Measurements from ENCODE around the gene MRPL28. TPM values are rescaled to one million over a fixed set of nuclear protein-coding genes. Genes with fewer than 3 reads are reported as not detected.

MRPL28 gene
- polyA plus RNA-seq, 1 of the 3 experiments (the other 2 are of a cell fraction), result 320 TPM

DNA sequence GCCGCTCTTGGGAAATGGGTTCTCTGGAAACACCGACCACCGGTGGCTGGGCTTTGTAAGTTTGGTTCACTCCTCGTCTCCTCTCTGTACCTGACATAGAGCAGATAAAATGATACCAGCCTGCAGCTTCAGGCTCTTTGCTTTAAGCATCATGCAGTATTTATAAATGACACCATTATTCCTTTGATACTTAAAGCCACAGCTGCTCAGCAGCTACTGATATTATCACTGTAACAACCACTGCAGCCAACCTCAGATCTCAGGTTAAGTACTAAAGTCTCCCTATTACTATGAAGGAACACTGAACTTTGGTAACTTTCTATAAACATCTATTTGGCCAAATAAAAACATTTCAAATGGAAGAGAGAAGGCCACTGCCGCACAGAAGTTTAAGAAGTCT lies 52.8 kb downstream of the MRPL28 start:
- Histone ChIP-seq H3K9me2 (no peaks in the 10 kb centered on the region), H3K4me3 (ENCODE audit: low read depth in 2 of 2, low read length in 1 of 2) (no peak overlapping the region), H3K27ac (ENCODE audit: low read depth in 2 of 2, low read length in 1 of 2) (no peak overlapping the region), H2AFZ (ENCODE audit: low read depth) (no peak overlapping the region), H3K4me1 (ENCODE audit: control insufficient read depth in 1 of 2, insufficient read depth in 2 of 2, low read depth in 1 of 2, low read length in 1 of 2) (peaks cover 0 to 25% of the 10 kb centered on the region in 2 experiments; a peak in 1 of 4 replicates), H4K20me1 (ENCODE audit: insufficient read depth) (peaks cover 65% of the 10 kb centered on the region), H3K4me2 (no peak overlapping the region), H3F3A (replicated peaks; ENCODE audit: insufficient read depth) (no peaks in the 10 kb centered on the region), H3K79me2 (ENCODE audit: insufficient read depth) (peaks cover 61% of the 10 kb centered on the region), H3K27me3 (ENCODE audit: insufficient read depth) (no peaks in the 10 kb centered on the region), H3K9me3 (no peaks in the 10 kb centered on the region), H3K9ac (no peak overlapping the region), H3K36me3 (replicated peaks in 1 of 2; ENCODE audit: control insufficient read depth in 1 of 2, insufficient read depth in 2 of 2, low read length in 1 of 2) (peaks cover 0 to 20% of the 10 kb centered on the region in 2 experiments)
- ChIA-PET CTCF (interaction anchor here (1.3 kb wide), 1 partner anchor 12 kb away, joined by 4 read pairs; no protein-coding TSS in a partner anchor), POLR2A (no interaction called here)
- WGBS (ENCODE audit: low lambda C conversion rate), result 93% methylated on average over 4 of the region's 5 CpGs
- TF ChIP-seq GABPA (IDR thresholded peaks at IDR 0.05; ENCODE audit: low read depth) (no peak), FOXM1 (IDR thresholded peaks at IDR 0.05; ENCODE audit: low read depth) (no peak), CHD2 (IDR thresholded peaks at IDR 0.05; ENCODE audit: low read length, partially characterized antibody) (no peak), EZH2phosphoT487 (IDR thresholded peaks at IDR 0.05; ENCODE audit: borderline replicate concordance, low read depth) (no peak), MAX (IDR thresholded peaks at IDR 0.05; ENCODE audit: low read depth) (no peak), EP300 (IDR thresholded peaks at IDR 0.05; ENCODE audit: borderline replicate concordance in 1 of 2, low read depth in 1 of 2, low read length in 1 of 2) (no peak), CTCF (IDR thresholded peaks at IDR 0.05) (no peak), SIN3A (IDR thresholded peaks at IDR 0.05; ENCODE audit: borderline replicate concordance, low read depth, low read length) (no peak), TEAD4 (IDR thresholded peaks at IDR 0.05; ENCODE audit: borderline replicate concordance, insufficient read depth) (no peak), YY1 (IDR thresholded peaks at IDR 0.05; ENCODE audit: low read depth) (no peak), POLR2AphosphoS5 (IDR thresholded peaks at IDR 0.05; ENCODE audit: low read depth, low read length) (no peak), GATA2 (CRISPR knock-in tag; IDR thresholded peaks at IDR 0.05) (no peak), MXI1 (IDR thresholded peaks at IDR 0.05; ENCODE audit: low read depth, low read length) (no peak), RAD21 (IDR thresholded peaks at IDR 0.05; ENCODE audit: low read length) (no peak), RCOR1 (IDR thresholded peaks at IDR 0.05; ENCODE audit: low read length) (no peak), MEF2A (IDR thresholded peaks at IDR 0.05; ENCODE audit: borderline replicate concordance, low read depth) (no peak)
- DNase-seq, result no peak

Other genes with a start within 250 kb of the MRPL28 start
- 6.7 and 22.2 TPM in 2 replicates for gene NPRL3, start 231.9 kb downstream of the MRPL28 start, polyA plus RNA-seq (2012; rRNA removed)
- gene HBZ, start 217.9 kb downstream of the MRPL28 start, polyA plus RNA-seq (2012; rRNA removed), result not detected in 2 replicates
- not detected in 2 replicates for gene HBM, start 204.6 kb downstream of the MRPL28 start, polyA plus RNA-seq (2012; rRNA removed)
- gene HBA2, start 197.7 kb downstream of the MRPL28 start, polyA plus RNA-seq (2012; rRNA removed), result not detected in 2 replicates
- not detected in 2 replicates for gene HBA1, start 193.9 kb downstream of the MRPL28 start, polyA plus RNA-seq (2012; rRNA removed)
- 2.7 and 5.2 TPM in 2 replicates for gene HBQ1, start 190.1 kb downstream of the MRPL28 start, polyA plus RNA-seq (2012; rRNA removed)
- gene LUC7L, start 141.1 kb downstream of the MRPL28 start, polyA plus RNA-seq (2012; rRNA removed), result 97.7 and 105 TPM in 2 replicates
- gene FAM234A, start 135.7 kb downstream of the MRPL28 start, polyA plus RNA-seq (2012; rRNA removed), result 91.3 and 126 TPM in 2 replicates
- 9.8 and 10.0 TPM in 2 replicates for gene RGS11, start 94.6 kb downstream of the MRPL28 start, polyA plus RNA-seq (2012; rRNA removed)
- gene ARHGDIG, start 89.9 kb downstream of the MRPL28 start, polyA plus RNA-seq (2012; rRNA removed), result 4.8 and 4.9 TPM in 2 replicates
- 1.7 and 2.5 TPM in 2 replicates for gene PDIA2, start 87.4 kb downstream of the MRPL28 start, polyA plus RNA-seq (2012; rRNA removed)
- 12.5 and 19.9 TPM in 2 replicates for gene AXIN1, start 17.8 kb downstream of the MRPL28 start, polyA plus RNA-seq (2012; rRNA removed)
- 133 and 166 TPM in 2 replicates for gene PGAP6, start 11.4 kb upstream of the MRPL28 start, polyA plus RNA-seq (2012; rRNA removed)
- gene NME4, start 26.7 kb upstream of the MRPL28 start, polyA plus RNA-seq (2012; rRNA removed), result 417 and 509 TPM in 2 replicates
- gene DECR2, start 31.3 kb upstream of the MRPL28 start, polyA plus RNA-seq (2012; rRNA removed), result 53.0 and 56.6 TPM in 2 replicates
- 20.5 and 24.8 TPM in 2 replicates for gene RAB11FIP3, start 55.1 kb upstream of the MRPL28 start, polyA plus RNA-seq (2012; rRNA removed)
- gene CAPN15, start 157.2 kb upstream of the MRPL28 start, polyA plus RNA-seq (2012; rRNA removed), result 19.5 and 22.9 TPM in 2 replicates
- not detected in 2 replicates for gene PRR35, start 189.9 kb upstream of the MRPL28 start, polyA plus RNA-seq (2012; rRNA removed)
- 0.69 and 0.70 TPM in 2 replicates for gene NHLRC4, start 196.5 kb upstream of the MRPL28 start, polyA plus RNA-seq (2012; rRNA removed)
- gene PIGQ, start 199.4 kb upstream of the MRPL28 start, polyA plus RNA-seq (2012; rRNA removed), result 38.7 and 41.0 TPM in 2 replicates
- gene RAB40C, start 219.5 kb upstream of the MRPL28 start, polyA plus RNA-seq (2012; rRNA removed), result 12.1 and 13.0 TPM in 2 replicates

Measured in SK-N-SH (cell line).